Stromal cell of bone marrow (primary cell): ENCODE data around the gene SPACA6.
"Not testable (repeated sequence)": the region's sequence is repeated elsewhere in the genome, so short reads cannot be mapped to it uniquely, and the experiment has no call there.

Experiments
- DNase-seq: peaks from one replicate; pipeline ENCODE4 v3.0.0-alpha.2; 2012; ENCODE audit warnings: low read depth

SPACA6 gene

GRCh38 chr19:51693260-51693659 lies at the start of gene SPACA6:
Gene SPACA6, plus strand, starts transcription at chr19:51693330. Its CDS starts 197 bp downstream, at chr19:51693527.
- no peak for DNase-seq

- no peak for DNase-seq
Observed at GRCh38 chr19:51644636-51645271, 48.4 kb upstream of the SPACA6 start.

GRCh38 chr19:51646730-51647129 lies 46.4 kb upstream of the SPACA6 start, which contains the start of gene SIGLEC14:
Gene SIGLEC14, minus strand, starts transcription at chr19:51646825. Its CDS starts 66 bp downstream, at chr19:51646759.
- DNase-seq, result not testable (repeated sequence)

- DNase-seq, result no peak
Observed at GRCh38 chr19:51647318-51647717, 45.8 kb upstream of the SPACA6 start.

GRCh38 chr19:51651216-51651846 lies 41.8 kb upstream of the SPACA6 start:
- DNase-seq, result no peak

GRCh38 chr19:51652266-51652665 lies 40.9 kb upstream of the SPACA6 start:
- no peak for DNase-seq

- DNase-seq, result no peak
Observed at GRCh38 chr19:51653162-51653561, 40.0 kb upstream of the SPACA6 start.

GRCh38 chr19:51654783-51655182 lies 38.3 kb upstream of the SPACA6 start:
- no peak for DNase-seq

GRCh38 chr19:51660975-51661600 lies 32.0 kb upstream of the SPACA6 start:
- DNase-seq, result peak; percentile 75

GRCh38 chr19:51663650-51664049 lies 29.5 kb upstream of the SPACA6 start:
- no peak for DNase-seq

- DNase-seq, result no peak
Observed at GRCh38 chr19:51664131-51664530, 29.0 kb upstream of the SPACA6 start.

GRCh38 chr19:51664997-51665396 lies 28.1 kb upstream of the SPACA6 start:
- no peak for DNase-seq

- no peak for DNase-seq
Observed at GRCh38 chr19:51668216-51668615, 24.9 kb upstream of the SPACA6 start.

- not testable (repeated sequence) for DNase-seq
Observed at GRCh38 chr19:51675911-51676565, 17.1 kb upstream of the SPACA6 start.

GRCh38 chr19:51676566-51677083 lies 16.5 kb upstream of the SPACA6 start:
- DNase-seq, result no peak

- no peak for DNase-seq
Observed at GRCh38 chr19:51680474-51680873, 12.7 kb upstream of the SPACA6 start.

GRCh38 chr19:51681286-51681941 lies 11.7 kb upstream of the SPACA6 start:
- no peak for DNase-seq

- DNase-seq, result no peak
Observed at GRCh38 chr19:51686171-51686570, 7.0 kb upstream of the SPACA6 start.

- no peak for DNase-seq
Observed at GRCh38 chr19:51687791-51688670, 5.1 kb upstream of the SPACA6 start.

- peak; percentile 93 for DNase-seq
Observed at GRCh38 chr19:51688671-51689571, 4.2 kb upstream of the SPACA6 start.
